Hypothalamus (tissue), 51 donors: ENCODE results near the gene SLC23A1.
A peak's percentile ranks its signal among the peaks of the same experiment; 100 is the strongest.
"Not testable (repeated sequence)": the region's sequence is repeated elsewhere in the genome, so short reads cannot be mapped to it uniquely, and the experiment has no call there.

ENCODE experiments used
- DNase-seq, 51 donors: peaks; one replicate each; lab custom pipeline; 2025; lab: John Stamatoyannopoulos, UW

SLC23A1 gene

GRCh38 chr5:139374909-139375308 is 8.2 kb downstream of the SLC23A1 start:
- no peak for DNase-seq

DNA sequence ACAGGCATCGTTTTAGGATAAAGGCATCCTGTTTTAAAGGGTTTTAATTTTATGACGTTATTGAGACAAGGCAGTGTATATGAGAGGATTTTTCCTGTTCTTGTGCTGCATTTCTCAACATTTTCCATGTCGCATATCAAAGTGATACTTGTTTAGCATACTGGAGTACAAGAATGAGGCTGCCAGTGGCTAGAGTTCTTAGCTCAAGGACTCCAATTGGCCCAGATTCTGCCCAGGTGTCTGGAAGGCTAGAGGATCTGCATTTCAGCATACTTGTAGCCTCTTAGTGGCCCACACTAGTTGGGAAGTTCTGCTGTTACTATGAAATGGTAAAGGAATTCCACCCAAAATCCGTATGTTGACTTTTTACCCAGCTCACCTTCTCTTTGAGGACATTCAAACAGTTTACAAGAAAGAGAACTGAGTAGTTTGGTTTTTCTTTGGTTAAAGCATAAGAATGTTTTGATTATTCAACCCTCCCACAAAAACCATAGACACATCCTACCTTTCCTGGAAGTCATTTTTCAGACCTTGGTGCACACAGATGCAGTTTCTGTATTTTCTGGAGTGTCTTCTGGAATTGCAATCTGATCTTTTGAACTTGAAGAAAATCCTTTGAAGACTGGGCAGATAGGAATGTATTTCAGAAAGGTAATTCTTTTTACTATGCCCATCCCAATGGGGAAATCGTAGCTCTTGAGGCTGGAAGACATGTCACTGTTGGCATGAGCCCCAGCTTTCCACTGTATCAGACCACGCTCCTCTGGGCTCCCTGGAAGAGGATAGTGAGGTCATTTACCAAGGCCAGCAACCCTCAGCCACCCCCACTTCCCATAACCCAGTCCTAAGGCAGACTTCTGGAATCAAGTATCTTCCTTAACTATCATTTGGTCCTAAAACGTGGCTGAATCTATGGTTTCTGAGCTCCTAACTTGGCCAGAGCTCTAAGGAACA is 11.3 kb downstream of the SLC23A1 start:
- no peak for DNase-seq

GRCh38 chr5:139369181-139369580 is 13.9 kb downstream of the SLC23A1 start:
- DNase-seq = no peak

DNA sequence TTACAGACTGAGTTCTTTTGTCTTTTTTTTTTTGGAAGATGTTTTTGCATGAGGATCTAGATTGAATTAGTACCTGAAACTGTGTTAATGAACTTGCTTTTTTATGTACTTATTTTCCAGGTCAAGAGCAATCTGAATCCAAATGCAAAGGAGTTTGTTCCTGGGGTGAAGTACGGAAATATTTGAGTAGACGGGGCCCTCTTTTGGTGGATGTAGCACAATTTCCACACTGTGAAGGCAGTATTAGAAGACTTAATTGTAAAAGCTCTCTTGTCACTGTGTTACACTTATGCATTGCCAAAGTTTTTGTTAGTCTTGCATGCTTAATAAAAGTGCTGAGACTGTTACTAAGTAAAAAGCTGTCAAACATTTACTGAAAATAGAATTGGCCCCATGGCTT is 14.5 kb downstream of the SLC23A1 start:
- no peak for DNase-seq

- no peak for DNase-seq
Measured at GRCh38 chr5:139364466-139364865, 18.6 kb downstream of the SLC23A1 start.

DNA sequence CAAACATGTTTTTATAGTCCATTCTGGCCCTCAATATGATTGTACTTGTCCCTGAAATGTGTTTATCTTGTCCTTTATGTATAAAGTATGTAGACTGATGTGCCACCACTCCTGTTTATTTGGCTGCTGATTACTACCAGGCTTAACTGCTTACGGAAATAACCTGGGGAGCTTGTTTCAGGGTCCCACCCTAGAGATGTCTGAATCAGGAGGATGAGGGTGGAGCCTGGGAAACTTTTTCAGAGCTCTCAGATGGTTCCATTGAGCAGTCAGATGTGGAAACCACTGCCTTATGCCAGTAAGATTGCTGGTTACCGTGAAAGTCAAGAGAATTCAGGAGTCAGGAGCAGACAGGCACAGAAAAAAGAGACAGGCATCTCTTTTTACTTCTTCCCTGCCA is 19.2 kb downstream of the SLC23A1 start:
- DNase-seq = no peak

DNA sequence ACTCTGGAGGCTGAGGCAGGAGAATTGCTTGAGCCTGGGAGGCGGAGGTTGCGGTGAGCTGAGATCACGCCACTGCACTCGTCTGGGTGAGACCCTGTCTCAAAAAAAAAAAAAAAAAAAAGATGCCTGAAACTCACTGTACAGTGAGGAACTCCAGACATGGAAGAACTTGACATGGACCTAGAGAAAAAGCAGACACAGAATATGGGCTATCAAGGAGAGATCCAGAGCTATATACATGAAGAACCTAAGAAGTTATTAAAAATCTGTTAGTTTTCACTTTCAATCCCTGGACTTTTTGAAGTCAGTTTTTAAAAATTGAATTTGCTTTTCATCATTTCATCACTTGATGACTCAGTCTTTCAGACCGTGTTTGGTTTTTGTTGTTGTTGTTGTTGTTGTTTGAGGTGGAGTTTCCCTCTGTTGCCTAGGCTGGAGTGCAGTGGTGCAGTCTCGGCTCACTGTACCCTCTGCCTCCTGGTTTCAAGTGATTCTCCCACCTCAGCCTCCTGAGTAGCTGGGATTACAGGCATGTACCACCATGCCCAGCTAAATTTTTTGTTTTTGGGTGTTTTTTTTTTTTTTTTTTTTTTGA is 21.2 kb downstream of the SLC23A1 start:
- DNase-seq = no peak

DNA sequence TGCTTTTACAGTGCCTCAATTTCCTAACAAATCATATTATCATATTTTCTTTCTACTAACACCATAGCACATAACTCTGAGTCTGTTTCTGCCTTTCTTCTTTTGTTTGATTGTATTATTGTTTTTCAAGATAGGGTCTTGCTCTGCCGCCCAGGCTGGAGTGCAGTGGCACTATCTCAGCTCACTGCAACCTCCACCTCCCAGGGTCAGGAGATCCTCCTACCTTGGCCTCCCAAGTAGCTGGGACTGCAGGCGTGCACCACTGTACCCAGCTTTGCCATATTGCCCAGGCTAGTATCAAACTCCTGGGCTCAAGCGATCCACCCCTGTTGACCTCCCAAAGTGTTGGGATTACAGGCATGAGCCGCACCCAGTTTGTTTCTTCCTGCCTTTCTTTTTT is 22.7 kb downstream of the SLC23A1 start:
- no peak for DNase-seq

DNA sequence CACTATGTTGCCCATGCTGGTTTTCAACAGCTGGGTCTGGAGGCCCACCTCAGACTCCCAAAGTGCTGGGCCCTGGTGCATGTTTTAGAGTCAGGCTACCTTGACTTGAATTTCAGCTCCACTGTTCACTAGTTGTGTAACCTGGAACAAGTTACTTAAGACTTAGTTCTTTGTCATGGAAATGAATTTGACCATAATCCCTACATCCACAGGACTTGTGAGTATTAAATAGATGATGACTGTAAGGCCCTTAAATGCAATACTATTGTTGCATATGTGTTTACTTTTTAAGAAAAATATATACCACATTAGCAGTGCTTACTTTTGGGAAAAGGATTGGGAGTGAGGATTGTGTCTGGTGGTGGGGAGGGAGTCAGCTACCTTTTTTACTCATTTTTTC is 25.0 kb downstream of the SLC23A1 start:
- DNase-seq = no peak

- not testable (repeated sequence) for DNase-seq
Measured at GRCh38 chr5:139355900-139356299, 27.2 kb downstream of the SLC23A1 start.

DNA sequence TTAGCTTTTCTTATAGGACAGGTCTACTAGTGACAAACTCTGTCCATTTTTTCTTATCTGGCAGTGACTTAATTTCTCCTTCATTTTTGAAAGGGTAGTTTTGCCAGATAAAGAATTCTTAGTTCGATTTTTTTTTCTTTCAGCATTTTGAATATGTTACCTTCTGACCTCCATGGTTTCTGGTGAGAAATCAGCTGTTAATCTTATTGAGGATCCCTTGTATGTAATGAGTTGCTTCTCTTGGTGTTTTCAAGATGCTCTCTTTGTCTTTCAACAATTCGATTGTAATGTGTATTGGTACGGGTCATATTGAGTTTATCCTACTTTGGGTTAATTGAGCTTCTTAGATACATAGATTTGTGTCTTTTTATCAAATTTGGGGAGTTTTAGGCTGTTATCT is 28.9 kb downstream of the SLC23A1 start:
- no peak for DNase-seq

- not testable (repeated sequence) for DNase-seq
Measured at GRCh38 chr5:139347863-139348262, 35.2 kb downstream of the SLC23A1 start.

DNA sequence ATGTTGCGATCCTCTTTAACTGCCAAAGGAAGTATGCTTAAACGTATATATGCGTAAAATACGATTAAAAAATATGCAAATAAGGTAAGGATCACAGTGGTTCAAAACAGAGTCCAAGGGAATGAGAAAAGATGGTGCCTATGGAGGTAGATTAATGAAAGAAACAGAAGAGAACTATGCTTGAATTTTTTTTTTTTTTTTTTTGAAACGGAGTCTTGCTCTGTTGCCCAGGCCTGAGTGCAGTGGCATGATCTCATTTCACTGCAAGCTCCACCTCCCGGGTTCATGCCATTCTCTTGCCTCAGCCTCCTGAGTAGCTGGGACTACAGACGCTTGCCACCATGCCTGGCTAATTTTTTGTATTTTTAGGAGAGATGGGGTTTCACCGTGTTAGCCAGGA is 37.7 kb downstream of the SLC23A1 start:
- not testable (repeated sequence) for DNase-seq

DNA sequence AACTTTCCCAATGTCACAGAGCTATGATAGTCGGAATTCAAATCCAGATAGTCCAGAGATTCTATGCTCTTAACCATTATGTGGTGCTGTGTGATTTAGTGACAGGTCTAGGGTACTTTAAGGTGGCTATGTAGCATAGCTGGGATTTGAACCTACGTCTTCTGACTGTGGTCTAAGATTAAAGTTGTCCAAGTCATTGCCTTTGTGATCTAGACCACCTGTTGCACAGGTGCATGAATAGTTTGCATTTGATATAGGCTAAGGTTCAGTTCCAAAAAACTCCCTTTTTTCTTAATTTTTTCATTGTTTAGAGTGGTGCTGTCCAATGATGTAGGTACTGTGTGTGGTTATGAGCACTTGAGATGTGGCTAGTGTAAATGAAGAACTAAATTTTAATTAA is 38.9 kb downstream of the SLC23A1 start:
- DNase-seq = no peak

- DNase-seq = no peak
Measured at GRCh38 chr5:139343476-139343875, 39.6 kb downstream of the SLC23A1 start.

GRCh38 chr5:139342423-139342723 is 40.7 kb downstream of the SLC23A1 start:
- DNase-seq = no peak

DNA sequence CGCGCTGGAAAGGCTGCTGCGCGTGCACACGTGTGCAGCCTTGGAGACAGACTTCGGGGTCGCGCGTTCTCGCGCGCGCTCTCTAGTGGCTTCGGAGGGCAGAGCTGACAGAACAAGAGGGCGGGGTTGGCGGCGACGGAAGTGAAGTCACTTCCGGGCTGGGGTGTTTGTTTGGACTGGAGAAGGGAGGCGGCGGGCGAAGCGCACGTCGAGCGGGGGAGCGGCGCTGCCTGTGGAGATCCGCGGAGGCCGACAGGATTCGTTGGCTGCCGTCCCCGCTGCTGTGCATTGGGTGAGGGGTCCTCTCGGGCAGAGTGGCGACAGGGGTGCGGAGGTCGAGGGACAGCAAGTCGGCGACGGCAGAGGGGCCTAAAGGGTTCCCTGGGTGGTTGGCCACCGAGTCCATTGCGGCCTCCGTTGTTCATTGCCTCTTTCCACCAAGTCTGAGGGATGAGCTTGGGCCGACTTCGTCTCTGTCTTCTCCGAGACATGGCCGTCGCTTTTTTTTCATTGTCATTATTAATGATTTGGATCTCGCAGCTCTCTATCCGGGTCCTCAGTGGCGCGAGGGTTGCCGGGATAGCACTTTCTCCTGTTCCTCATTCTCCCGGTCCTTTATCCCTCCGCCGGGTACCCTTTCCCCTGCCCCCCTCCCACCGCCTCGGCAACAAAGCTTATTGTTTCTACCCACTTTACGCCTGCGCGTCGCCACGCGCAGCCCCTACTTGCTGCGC is 41.2 kb downstream of the SLC23A1 start, which contains the start of gene PAIP2:
PAIP2 (plus strand) TSS at position 166 of the 734 bp plus-strand sequence. CDS start 21,931 bp downstream, outside the sequence.
- peak; percentile 49 to 97 (median 93) for DNase-seq

- no peak for DNase-seq
Measured at GRCh38 chr5:139341187-139341688, 41.9 kb downstream of the SLC23A1 start.

- no peak for DNase-seq
Measured at GRCh38 chr5:139340051-139340450, 43.0 kb downstream of the SLC23A1 start.

DNA sequence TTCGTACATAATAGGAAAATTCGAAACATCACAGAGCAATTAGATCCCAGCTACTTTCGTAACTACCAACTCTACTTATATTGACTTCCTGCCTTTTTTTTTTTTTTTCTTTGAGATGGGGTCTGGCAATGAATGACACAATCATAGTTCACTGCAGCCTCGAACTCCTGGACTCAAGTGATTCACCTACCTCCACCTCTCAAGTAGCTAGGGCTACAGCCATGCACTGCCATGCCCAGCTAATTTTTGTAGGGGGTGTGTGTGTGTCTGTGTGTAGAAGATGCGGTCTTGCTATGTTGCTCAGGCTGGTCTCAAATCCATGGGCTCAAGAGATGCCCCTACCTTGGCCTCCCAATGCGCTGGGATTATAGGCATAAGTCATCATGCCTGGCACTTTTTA is 47.3 kb downstream of the SLC23A1 start:
- no peak for DNase-seq
